Testis (tissue), 3 donors: ENCODE data around the gene GHDC. TPM values are rescaled to one million over a fixed set of nuclear protein-coding genes. Genes with fewer than 3 reads are reported as not detected.

Experiments
- DNase-seq: peaks from one replicate; pipeline ENCODE4 v3.0.0-alpha.2; 2019
- H3K27ac ChIP-seq, 2 donors: fragments of 200-600 bp; sonication (generic); one replicate each; pipeline ENCODE4 v1.5.1; 2019
- H3K27me3 ChIP-seq: fragments of 200-600 bp; sonication (generic); one replicate; pipeline ENCODE4 v1.5.1; 2019
- H3K36me3 ChIP-seq: fragments of 200-600 bp; sonication (generic); one replicate; pipeline ENCODE4 v1.5.1; 2017; ENCODE audit warnings: low read depth; ENCODE audit errors: missing control alignments
- H3K4me1 ChIP-seq: fragments of 200-600 bp; sonication (generic); one replicate; pipeline ENCODE4 v1.5.1; 2019
- H3K4me3 ChIP-seq, 2 donors: fragments of 200-600 bp; sonication (generic); one replicate each; pipeline ENCODE4 v1.5.1; 2017 to 2019
- H3K9me3 ChIP-seq: fragments of 200-600 bp; sonication (generic); one replicate; pipeline ENCODE4 v1.5.1; 2017
- POLR2A ChIP-seq: fragments of 450-650 bp; IDR thresholded peaks from one replicate; pipeline ENCODE4 v1.6.1; 2017; ENCODE audit warnings: antibody characterized with exemption, mild to moderate bottlenecking, moderate library complexity
- WGBS, 2 donors: methylation state at CpG; one replicate each; pipeline ENCODE4 v1.1.5; 2018; 5-methylcytosine and 5-hydroxymethylcytosine counted together
- intact Hi-C: fragments of 100-400 bp; cut with DNase I; formaldehyde crosslinking; loops from one replicate; pipeline ENCODE4 v1.15.1; 2023; ENCODE audit warnings: low total_unique reads
- polyA plus RNA-seq: library from polyadenylated mRNA; stranded (reverse); fragments of 350-450 nt; fragmentation: Illumina TruSeq; extraction: RNeasy Lipid Tissue Mini Kit (QIAGEN cat#74804); gene quantifications from one replicate; pipeline ENCODE4 v1.2.3, GENCODE V29; 2014; ENCODE audit warnings: low read depth, low replicate concordance; ENCODE audit not compliant: insufficient read depth
- total RNA-seq, 2 donors: library from RNA; depleted of rRNA; stranded (reverse); fragments of >200 nt; gene quantifications; one replicate each; pipeline ENCODE4 v1.2.3, GENCODE V29; 2016
- TF ChIP-seq, protein P1 (sequence below), 3 experiments: fragments of 450-650 bp in 2 of 3; fragments of 200-600 bp in 1 of 3; sonication (generic) in 1 of 3; IDR thresholded peaks; one replicate each; pipeline ENCODE4 v1.5.1; 2016 to 2019; ENCODE audit warnings: antibody characterized with exemption in 3 of 3, mild to moderate bottlenecking in 2 of 3, moderate library complexity in 1 of 3

GHDC gene
- total and polyA plus RNA-seq, 3 donors from 2014 or later = 16.9 to 36.6 (median 28.3) TPM

GRCh38 chr17:42174126-42174783 lies 20.0 kb downstream of the GHDC start:
- TF ChIP-seq POLR2A = no peak
- TF ChIP-seq, protein P1, sequence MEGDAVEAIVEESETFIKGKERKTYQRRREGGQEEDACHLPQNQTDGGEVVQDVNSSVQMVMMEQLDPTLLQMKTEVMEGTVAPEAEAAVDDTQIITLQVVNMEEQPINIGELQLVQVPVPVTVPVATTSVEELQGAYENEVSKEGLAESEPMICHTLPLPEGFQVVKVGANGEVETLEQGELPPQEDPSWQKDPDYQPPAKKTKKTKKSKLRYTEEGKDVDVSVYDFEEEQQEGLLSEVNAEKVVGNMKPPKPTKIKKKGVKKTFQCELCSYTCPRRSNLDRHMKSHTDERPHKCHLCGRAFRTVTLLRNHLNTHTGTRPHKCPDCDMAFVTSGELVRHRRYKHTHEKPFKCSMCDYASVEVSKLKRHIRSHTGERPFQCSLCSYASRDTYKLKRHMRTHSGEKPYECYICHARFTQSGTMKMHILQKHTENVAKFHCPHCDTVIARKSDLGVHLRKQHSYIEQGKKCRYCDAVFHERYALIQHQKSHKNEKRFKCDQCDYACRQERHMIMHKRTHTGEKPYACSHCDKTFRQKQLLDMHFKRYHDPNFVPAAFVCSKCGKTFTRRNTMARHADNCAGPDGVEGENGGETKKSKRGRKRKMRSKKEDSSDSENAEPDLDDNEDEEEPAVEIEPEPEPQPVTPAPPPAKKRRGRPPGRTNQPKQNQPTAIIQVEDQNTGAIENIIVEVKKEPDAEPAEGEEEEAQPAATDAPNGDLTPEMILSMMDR (IDR thresholded peaks at IDR 0.05) = no peak
- no peak overlapping the region for H3K27ac ChIP-seq
- no peak for DNase-seq
- WGBS, 2 donors = 80 to 87% methylated on average over 14 of the region's 14 CpGs
- intact Hi-C loops = no loop called here
- no peak overlapping the region for H3K4me3 ChIP-seq
- H3K27me3 ChIP-seq = no peaks in the 10 kb centered on the region
- H3K36me3 ChIP-seq = no peaks in the 10 kb centered on the region
- H3K4me1 ChIP-seq = no peaks in the 10 kb centered on the region
- H3K9me3 ChIP-seq = no peaks in the 10 kb centered on the region

- WGBS, 2 donors = 77 to 85% methylated on average over 11 of the region's 11 CpGs
- intact Hi-C loops = no loop called here
- TF ChIP-seq, protein P1 (IDR thresholded peaks at IDR 0.05) = no peak
- TF ChIP-seq POLR2A = no peak
- H3K9me3 ChIP-seq = no peaks in the 10 kb centered on the region
- H3K27me3 ChIP-seq = no peaks in the 10 kb centered on the region
- no peak overlapping the region for H3K27ac ChIP-seq
- H3K4me1 ChIP-seq = no peaks in the 10 kb centered on the region
- no peaks in the 10 kb centered on the region for H3K36me3 ChIP-seq
- no peak overlapping the region for H3K4me3 ChIP-seq
- DNase-seq = no peak
Measured at GRCh38 chr17:42171831-42172230, 22.5 kb downstream of the GHDC start.

- Histone ChIP-seq H3K36me3 (no peaks in the 10 kb centered on the region), H3K27ac (no peak overlapping the region), H3K27me3 (no peaks in the 10 kb centered on the region), H3K9me3 (no peaks in the 10 kb centered on the region), H3K4me1 (no peaks in the 10 kb centered on the region), H3K4me3 (no peak overlapping the region)
- TF ChIP-seq POLR2A = no peak
- TF ChIP-seq, protein P1 (IDR thresholded peaks at IDR 0.05) = no peak
- intact Hi-C loops = no loop called here
- DNase-seq = no peak
- 93 to 96% methylated on average over 9 to 29 of the region's 29 CpGs for WGBS, 2 donors
Measured at GRCh38 chr17:42169351-42169750, 24.9 kb downstream of the GHDC start.

DNA sequence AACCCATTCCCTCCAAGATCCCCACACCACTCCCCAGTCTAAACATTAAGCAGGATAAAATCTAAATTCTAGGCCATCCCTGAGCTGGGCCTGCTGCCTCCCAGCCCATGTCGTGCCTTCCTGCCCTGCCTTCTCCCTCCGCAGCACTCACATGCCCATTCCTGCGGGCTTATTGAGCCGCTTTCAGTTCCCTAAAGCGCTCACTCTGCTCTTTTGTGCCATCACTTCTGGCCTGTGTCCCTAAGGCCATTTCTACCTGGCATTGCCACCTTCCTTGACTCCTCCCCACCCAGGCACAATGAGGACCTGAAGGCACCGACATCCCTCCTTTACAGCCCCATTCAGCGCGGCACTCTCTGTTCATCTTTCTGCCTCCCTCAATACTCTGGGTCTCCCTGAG lies 26.5 kb downstream of the GHDC start:
- no peaks in the 10 kb centered on the region for H3K9me3 ChIP-seq
- TF ChIP-seq, protein P1 (IDR thresholded peaks at IDR 0.05) = no peak
- no peak for TF ChIP-seq POLR2A
- no peak overlapping the region for H3K4me3 ChIP-seq
- no peaks in the 10 kb centered on the region for H3K27me3 ChIP-seq
- intact Hi-C loops = no loop called here
- no peak overlapping the region for H3K27ac ChIP-seq
- H3K36me3 ChIP-seq = no peaks in the 10 kb centered on the region
- 95 to 99% methylated on average over 8 of the region's 8 CpGs for WGBS, 2 donors
- no peaks in the 10 kb centered on the region for H3K4me1 ChIP-seq
- DNase-seq = no peak

DNA sequence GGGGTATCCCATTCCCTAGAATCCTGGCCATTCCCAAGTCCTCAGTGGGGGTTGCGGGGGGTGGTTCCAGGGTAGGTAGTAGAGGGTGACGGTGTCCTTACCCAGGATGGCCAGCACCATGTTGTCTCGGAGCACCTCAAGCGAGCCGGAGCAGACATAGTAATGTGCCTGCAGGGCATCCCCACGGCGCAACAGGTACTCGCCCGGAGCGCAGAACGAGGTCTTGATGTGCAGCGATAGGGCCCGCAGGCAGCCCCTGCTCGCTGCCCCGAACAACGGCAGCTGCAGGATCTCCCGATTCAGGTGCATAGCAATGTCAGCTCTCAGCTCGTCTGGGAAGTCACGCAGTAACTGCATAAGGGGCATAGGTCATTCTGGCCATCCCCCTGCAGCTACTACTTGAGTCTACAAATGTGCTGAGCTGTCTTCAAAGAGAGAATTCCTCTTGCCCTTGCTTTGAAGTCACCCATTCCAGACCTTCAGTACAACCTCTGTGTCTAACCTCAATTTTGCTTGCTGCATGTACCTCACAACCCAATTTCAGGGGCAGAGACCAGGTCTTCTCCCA lies 28.0 kb downstream of the GHDC start:
- TF ChIP-seq, protein P1 (IDR thresholded peaks at IDR 0.05) = no peak
- no peak for TF ChIP-seq POLR2A
- H3K4me3 ChIP-seq = no peak overlapping the region
- H3K27me3 ChIP-seq = no peaks in the 10 kb centered on the region
- no peaks in the 10 kb centered on the region for H3K9me3 ChIP-seq
- intact Hi-C loops = no loop called here
- no peak for DNase-seq
- no peaks in the 10 kb centered on the region for H3K36me3 ChIP-seq
- H3K4me1 ChIP-seq = no peaks in the 10 kb centered on the region
- H3K27ac ChIP-seq = no peak overlapping the region
- WGBS, 2 donors = 91 to 97% methylated on average over 5 to 19 of the region's 19 CpGs
